HepG2 (cell line): ENCODE results near the gene ARHGEF37. TPM values are rescaled to one million over a fixed set of nuclear protein-coding genes. Genes with fewer than 3 reads are reported as not detected.

Experiments
- ATF4 ChIP-seq, 2 experiments: fragments of 450-650 bp in 1 of 2; sonication (generic) in 1 of 2; formaldehyde crosslinking; IDR thresholded peaks; 2 replicates each; pipeline versions ENCODE4 v1.5.0 to v1.8.0; 2020 to 2022; ENCODE audit warnings: mild to moderate bottlenecking in 1 of 2, missing genetic modification reagents in 1 of 2
- DMTF1 ChIP-seq: sonication (generic); formaldehyde crosslinking; IDR thresholded peaks from 2 replicates; pipeline ENCODE4 v1.4.0; 2020; ENCODE audit warnings: mild to moderate bottlenecking, missing genetic modification reagents
- FOXJ3 ChIP-seq: sonication (generic); formaldehyde crosslinking; IDR thresholded peaks from 2 replicates; pipeline ENCODE4 v1.4.0; 2020; ENCODE audit warnings: missing genetic modification reagents, mild to moderate bottlenecking, borderline replicate concordance
- NR1H2 ChIP-seq: sonication (generic); formaldehyde crosslinking; IDR thresholded peaks from 2 replicates; pipeline ENCODE4 v1.8.1; 2022; ENCODE audit warnings: low read depth, missing genetic modification reagents, borderline replicate concordance
- RBM22 ChIP-seq: fragments of 200-400 bp; formaldehyde crosslinking; optimal IDR thresholded peaks from 2 replicates; pipeline ENCODE3; 2017; ENCODE audit warnings: mild to moderate bottlenecking, low read length, moderate library complexity
- ZFP82 ChIP-seq: sonication (generic); formaldehyde crosslinking; IDR thresholded peaks from 2 replicates; pipeline ENCODE4 v1.5.1; 2020; ENCODE audit warnings: mild to moderate bottlenecking, missing genetic modification reagents, borderline replicate concordance
- ZNF232 ChIP-seq: sonication (generic); formaldehyde crosslinking; IDR thresholded peaks from 2 replicates; pipeline ENCODE4 v1.4.0; 2020; ENCODE audit warnings: missing genetic modification reagents, borderline replicate concordance
- ZNF30 ChIP-seq: sonication (generic); formaldehyde crosslinking; IDR thresholded peaks from 2 replicates; pipeline ENCODE4 v1.5.0; 2020; ENCODE audit warnings: mild to moderate bottlenecking, missing genetic modification reagents
- ZNF333 ChIP-seq: sonication (generic); formaldehyde crosslinking; IDR thresholded peaks from 2 replicates; pipeline ENCODE4 v1.4.0; 2020; ENCODE audit warnings: mild to moderate bottlenecking, missing genetic modification reagents, borderline replicate concordance
- ZNF34 ChIP-seq: sonication (generic); formaldehyde crosslinking; IDR thresholded peaks from 2 replicates; pipeline ENCODE4 v1.4.0; 2020; ENCODE audit warnings: mild to moderate bottlenecking, missing genetic modification reagents, borderline replicate concordance
- ZNF800 ChIP-seq: sonication (generic); formaldehyde crosslinking; IDR thresholded peaks from 2 replicates; pipeline ENCODE4 v1.4.0; 2020; ENCODE audit warnings: missing genetic modification reagents
- polyA plus RNA-seq, 8 experiments: library from polyadenylated mRNA; depleted of rRNA in 3 of 8; stranded (reverse) in 7 of 8; unstranded in 1 of 8; fragments of >200 nt; fragmentation: Illumina TruSeq in 4 of 8; extraction: Trizol in 4 of 8; gene quantifications; 2 replicates each; pipeline versions ENCODE4 v1.2.1 to v1.2.3, GENCODE V29; 2011 to 2016; ENCODE audit warnings: low read depth in 4 of 8, missing spikeins in 1 of 8, mixed read lengths in 1 of 8; ENCODE audit not compliant: insufficient read depth in 1 of 8
- total RNA-seq, 5 experiments: library from RNA; depleted of rRNA; stranded (reverse); fragments of >200 nt; fragmentation: Illumina TruSeq; extraction: Trizol; gene quantifications; 2 replicates each; pipeline ENCODE4 v1.2.3, GENCODE V29; 2016; ENCODE audit warnings: low read depth in 1 of 5
- TF ChIP-seq, protein P1 (sequence below): sonication (generic); formaldehyde crosslinking; IDR thresholded peaks from 2 replicates; pipeline ENCODE4 v1.4.0; 2020; ENCODE audit warnings: missing genetic modification reagents
- TF ChIP-seq, protein P2 (sequence below): sonication (generic); formaldehyde crosslinking; IDR thresholded peaks from 2 replicates; pipeline ENCODE4 v1.5.0; 2020; ENCODE audit warnings: mild to moderate bottlenecking, missing genetic modification reagents

Gene ARHGEF37
- total and polyA plus RNA-seq, 2 of the 13 experiments (the other 11 are each of a cell fraction or from before 2014, with no cell fraction given), result 0.18 to 0.27 TPM

- TF ChIP-seq, protein P1, sequence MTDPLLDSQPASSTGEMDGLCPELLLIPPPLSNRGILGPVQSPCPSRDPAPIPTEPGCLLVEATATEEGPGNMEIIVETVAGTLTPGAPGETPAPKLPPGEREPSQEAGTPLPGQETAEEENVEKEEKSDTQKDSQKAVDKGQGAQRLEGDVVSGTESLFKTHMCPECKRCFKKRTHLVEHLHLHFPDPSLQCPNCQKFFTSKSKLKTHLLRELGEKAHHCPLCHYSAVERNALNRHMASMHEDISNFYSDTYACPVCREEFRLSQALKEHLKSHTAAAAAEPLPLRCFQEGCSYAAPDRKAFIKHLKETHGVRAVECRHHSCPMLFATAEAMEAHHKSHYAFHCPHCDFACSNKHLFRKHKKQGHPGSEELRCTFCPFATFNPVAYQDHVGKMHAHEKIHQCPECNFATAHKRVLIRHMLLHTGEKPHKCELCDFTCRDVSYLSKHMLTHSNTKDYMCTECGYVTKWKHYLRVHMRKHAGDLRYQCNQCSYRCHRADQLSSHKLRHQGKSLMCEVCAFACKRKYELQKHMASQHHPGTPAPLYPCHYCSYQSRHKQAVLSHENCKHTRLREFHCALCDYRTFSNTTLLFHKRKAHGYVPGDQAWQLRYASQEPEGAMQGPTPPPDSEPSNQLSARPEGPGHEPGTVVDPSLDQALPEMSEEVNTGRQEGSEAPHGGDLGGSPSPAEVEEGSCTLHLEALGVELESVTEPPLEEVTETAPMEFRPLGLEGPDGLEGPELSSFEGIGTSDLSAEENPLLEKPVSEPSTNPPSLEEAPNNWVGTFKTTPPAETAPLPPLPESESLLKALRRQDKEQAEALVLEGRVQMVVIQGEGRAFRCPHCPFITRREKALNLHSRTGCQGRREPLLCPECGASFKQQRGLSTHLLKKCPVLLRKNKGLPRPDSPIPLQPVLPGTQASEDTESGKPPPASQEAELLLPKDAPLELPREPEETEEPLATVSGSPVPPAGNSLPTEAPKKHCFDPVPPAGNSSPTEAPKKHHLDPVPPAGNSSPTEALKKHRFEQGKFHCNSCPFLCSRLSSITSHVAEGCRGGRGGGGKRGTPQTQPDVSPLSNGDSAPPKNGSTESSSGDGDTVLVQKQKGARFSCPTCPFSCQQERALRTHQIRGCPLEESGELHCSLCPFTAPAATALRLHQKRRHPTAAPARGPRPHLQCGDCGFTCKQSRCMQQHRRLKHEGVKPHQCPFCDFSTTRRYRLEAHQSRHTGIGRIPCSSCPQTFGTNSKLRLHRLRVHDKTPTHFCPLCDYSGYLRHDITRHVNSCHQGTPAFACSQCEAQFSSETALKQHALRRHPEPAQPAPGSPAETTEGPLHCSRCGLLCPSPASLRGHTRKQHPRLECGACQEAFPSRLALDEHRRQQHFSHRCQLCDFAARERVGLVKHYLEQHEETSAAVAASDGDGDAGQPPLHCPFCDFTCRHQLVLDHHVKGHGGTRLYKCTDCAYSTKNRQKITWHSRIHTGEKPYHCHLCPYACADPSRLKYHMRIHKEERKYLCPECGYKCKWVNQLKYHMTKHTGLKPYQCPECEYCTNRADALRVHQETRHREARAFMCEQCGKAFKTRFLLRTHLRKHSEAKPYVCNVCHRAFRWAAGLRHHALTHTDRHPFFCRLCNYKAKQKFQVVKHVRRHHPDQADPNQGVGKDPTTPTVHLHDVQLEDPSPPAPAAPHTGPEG (CRISPR knock-in tag), result 0 out of 2 replicates have a peak, but pooled peaks have one; percentile 14
- TF ChIP-seq, protein P2, sequence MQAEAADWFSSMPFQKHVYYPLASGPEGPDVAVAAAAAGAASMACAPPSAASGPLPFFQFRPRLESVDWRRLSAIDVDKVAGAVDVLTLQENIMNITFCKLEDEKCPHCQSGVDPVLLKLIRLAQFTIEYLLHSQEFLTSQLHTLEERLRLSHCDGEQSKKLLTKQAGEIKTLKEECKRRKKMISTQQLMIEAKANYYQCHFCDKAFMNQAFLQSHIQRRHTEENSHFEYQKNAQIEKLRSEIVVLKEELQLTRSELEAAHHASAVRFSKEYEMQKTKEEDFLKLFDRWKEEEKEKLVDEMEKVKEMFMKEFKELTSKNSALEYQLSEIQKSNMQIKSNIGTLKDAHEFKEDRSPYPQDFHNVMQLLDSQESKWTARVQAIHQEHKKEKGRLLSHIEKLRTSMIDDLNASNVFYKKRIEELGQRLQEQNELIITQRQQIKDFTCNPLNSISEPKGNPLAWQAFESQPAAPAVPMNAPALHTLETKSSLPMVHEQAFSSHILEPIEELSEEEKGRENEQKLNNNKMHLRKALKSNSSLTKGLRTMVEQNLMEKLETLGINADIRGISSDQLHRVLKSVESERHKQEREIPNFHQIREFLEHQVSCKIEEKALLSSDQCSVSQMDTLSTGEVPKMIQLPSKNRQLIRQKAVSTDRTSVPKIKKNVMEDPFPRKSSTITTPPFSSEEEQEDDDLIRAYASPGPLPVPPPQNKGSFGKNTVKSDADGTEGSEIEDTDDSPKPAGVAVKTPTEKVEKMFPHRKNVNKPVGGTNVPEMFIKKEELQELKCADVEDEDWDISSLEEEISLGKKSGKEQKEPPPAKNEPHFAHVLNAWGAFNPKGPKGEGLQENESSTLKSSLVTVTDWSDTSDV (CRISPR knock-in tag), result 0 out of 2 replicates have a peak, but pooled peaks have one; percentile 9
- TF ChIP-seq ZFP82 (CRISPR knock-in tag) (0 out of 2 replicates have a peak, but pooled peaks have one; percentile 3), ZNF30 (CRISPR knock-in tag) (no peak), FOXJ3 (no peak), RBM22 (peak; percentile 24), ZNF800 (CRISPR knock-in tag) (no peak), ZNF333 (no peak), ZNF34 (no peak), ATF4 (CRISPR knock-in tag; IDR thresholded peaks at IDR 0.05) (peak in 1 of 2 experiments; percentile 42; a peak in 1 of 4 replicates), NR1H2 (CRISPR knock-in tag) (0 out of 2 replicates have a peak, but pooled peaks have one; percentile 45), ZNF232 (0 out of 2 replicates have a peak, but pooled peaks have one; percentile 15), DMTF1 (CRISPR knock-in tag) (no peak)
These were observed 30.6 kb upstream of the ARHGEF37 start (continued) for GRCh38 chr5:149550594-149551226.
